HepG2 (cell line): ENCODE data around the gene MST1. TPM values are rescaled to one million over a fixed set of nuclear protein-coding genes. Genes with fewer than 3 reads are reported as not detected.

Experiments
- DNMT1 ChIP-seq: sonication (generic); formaldehyde crosslinking; IDR thresholded peaks from 2 replicates; pipeline ENCODE4 v1.5.1; 2020; ENCODE audit warnings: mild to moderate bottlenecking, missing genetic modification reagents
- HIC2 ChIP-seq: sonication (generic); formaldehyde crosslinking; IDR thresholded peaks from 2 replicates; pipeline ENCODE4 v1.9.0; 2022; ENCODE audit warnings: low read depth, missing genetic modification reagents
- HNF4A ChIP-seq: sonication (generic); formaldehyde crosslinking; IDR thresholded peaks from 2 replicates; pipeline ENCODE4 v1.4.0; 2020; ENCODE audit warnings: missing genetic modification reagents
- NCOA1 ChIP-seq: sonication (generic); formaldehyde crosslinking; IDR thresholded peaks from 2 replicates; pipeline ENCODE4 v1.9.0; 2021; ENCODE audit warnings: missing genetic modification reagents
- NFKBIZ ChIP-seq: IDR thresholded peaks from 2 replicates; pipeline ENCODE4 v1.6.1; 2018; ENCODE audit warnings: missing genetic modification reagents, missing compliant biosample characterization
- NR2F6 ChIP-seq, 2 experiments: IDR thresholded peaks; 2 replicates each; pipeline ENCODE4 v1.6.1; 2016; ENCODE audit warnings: antibody characterized with exemption in 1 of 2, mild to moderate bottlenecking in 1 of 2
- PCBP2 ChIP-seq: fragments of 200-400 bp; formaldehyde crosslinking; optimal IDR thresholded peaks from 2 replicates; pipeline ENCODE3; 2018; ENCODE audit warnings: low read length, low read depth; ENCODE audit not compliant: poor library complexity, severe bottlenecking
- RAD51 ChIP-seq: fragments of 450-650 bp; IDR thresholded peaks from 2 replicates; pipeline ENCODE4 v1.6.1; 2016; ENCODE audit warnings: borderline replicate concordance
- RFXAP ChIP-seq: sonication (generic); formaldehyde crosslinking; IDR thresholded peaks from 2 replicates; pipeline ENCODE4 v1.4.0; 2020; ENCODE audit warnings: missing genetic modification reagents, borderline replicate concordance
- SOX5 ChIP-seq: IDR thresholded peaks from 2 replicates; pipeline ENCODE4 v1.6.1; 2016; ENCODE audit warnings: borderline replicate concordance
- SP2 ChIP-seq: sonication (generic); formaldehyde crosslinking; IDR thresholded peaks from 2 replicates; pipeline ENCODE4 v1.5.1; 2020; ENCODE audit warnings: mild to moderate bottlenecking, missing genetic modification reagents
- TARDBP ChIP-seq: sonication (generic); formaldehyde crosslinking; IDR thresholded peaks from 2 replicates; pipeline ENCODE4 v1.8.0; 2022; ENCODE audit warnings: mild to moderate bottlenecking, missing genetic modification reagents
- ZFP82 ChIP-seq: sonication (generic); formaldehyde crosslinking; IDR thresholded peaks from 2 replicates; pipeline ENCODE4 v1.5.1; 2020; ENCODE audit warnings: mild to moderate bottlenecking, missing genetic modification reagents, borderline replicate concordance
- ZNF136 ChIP-seq: sonication (generic); formaldehyde crosslinking; IDR thresholded peaks from 2 replicates; pipeline ENCODE4 v1.8.1; 2022; ENCODE audit warnings: low read depth, mild to moderate bottlenecking, moderate library complexity, missing genetic modification reagents
- ZNF17 ChIP-seq: sonication (generic); formaldehyde crosslinking; IDR thresholded peaks from 2 replicates; pipeline ENCODE4 v1.5.0; 2020; ENCODE audit warnings: mild to moderate bottlenecking, missing genetic modification reagents
- ZNF205 ChIP-seq: IDR thresholded peaks from 2 replicates; pipeline ENCODE4 v1.6.1; 2018; ENCODE audit warnings: missing biosample characterization, missing genetic modification reagents
- ZNF256 ChIP-seq: sonication (generic); formaldehyde crosslinking; conservative IDR thresholded peaks from 2 replicates; pipeline ENCODE4 v1.4.0; 2020; ENCODE audit warnings: missing genetic modification reagents
- ZNF614 ChIP-seq: IDR thresholded peaks from 2 replicates; pipeline ENCODE4 v1.6.1; 2018; ENCODE audit warnings: missing biosample characterization, missing genetic modification reagents, inconsistent platforms, borderline replicate concordance
- ZNF780A ChIP-seq: sonication (generic); formaldehyde crosslinking; IDR thresholded peaks from 2 replicates; pipeline ENCODE4 v1.8.0; 2022; ENCODE audit warnings: mild to moderate bottlenecking, missing genetic modification reagents, moderate library complexity
- polyA plus RNA-seq, 8 experiments: library from polyadenylated mRNA; depleted of rRNA in 3 of 8; stranded (reverse) in 7 of 8; unstranded in 1 of 8; fragments of >200 nt; fragmentation: Illumina TruSeq in 4 of 8; extraction: Trizol in 4 of 8; gene quantifications; 2 replicates each; pipeline versions ENCODE4 v1.2.1 to v1.2.3, GENCODE V29; 2011 to 2016; ENCODE audit warnings: low read depth in 4 of 8, missing spikeins in 1 of 8, mixed read lengths in 1 of 8; ENCODE audit not compliant: insufficient read depth in 1 of 8
- total RNA-seq, 5 experiments: library from RNA; depleted of rRNA; stranded (reverse); fragments of >200 nt; fragmentation: Illumina TruSeq; extraction: Trizol; gene quantifications; 2 replicates each; pipeline ENCODE4 v1.2.3, GENCODE V29; 2016; ENCODE audit warnings: low read depth in 1 of 5
- TF ChIP-seq, protein P1 (sequence below): IDR thresholded peaks from 2 replicates; pipeline ENCODE4 v1.6.1; 2016; ENCODE audit warnings: missing genetic modification reagents, missing compliant biosample characterization
- TF ChIP-seq, protein P2 (sequence below): sonication (generic); formaldehyde crosslinking; IDR thresholded peaks from 2 replicates; pipeline ENCODE4 v1.8.1; 2022; ENCODE audit warnings: mild to moderate bottlenecking, missing genetic modification reagents
- TF ChIP-seq, protein P3 (sequence below): sonication (generic); formaldehyde crosslinking; IDR thresholded peaks from 2 replicates; pipeline ENCODE4 v1.5.1; 2020; ENCODE audit warnings: mild to moderate bottlenecking, missing genetic modification reagents, borderline replicate concordance

MST1 gene
- total and polyA plus RNA-seq, 2 of the 13 experiments (the other 11 are each of a cell fraction or from before 2014, with no cell fraction given): 189 to 452 TPM

- no peak for TF ChIP-seq RAD51
- TF ChIP-seq HIC2 (CRISPR knock-in tag): peak; percentile 56; the same call in 1 of the 2 replicates
- TF ChIP-seq NFKBIZ (CRISPR knock-in tag): no peak
- TF ChIP-seq HNF4A (CRISPR knock-in tag): peak; percentile 76
- no peak for TF ChIP-seq NCOA1 (CRISPR knock-in tag)
- TF ChIP-seq DNMT1: no peak
- TF ChIP-seq ZNF614: no peak; the same call in 1 of the 2 replicates
- TF ChIP-seq ZNF136: no peak
- 0 out of 2 replicates have a peak, but pooled peaks have one; percentile 32 for TF ChIP-seq SP2 (CRISPR knock-in tag)
- no peak; the same call in 1 of the 2 replicates for TF ChIP-seq SOX5 (CRISPR knock-in tag)
- TF ChIP-seq PCBP2: no peak
- TF ChIP-seq, protein P1, sequence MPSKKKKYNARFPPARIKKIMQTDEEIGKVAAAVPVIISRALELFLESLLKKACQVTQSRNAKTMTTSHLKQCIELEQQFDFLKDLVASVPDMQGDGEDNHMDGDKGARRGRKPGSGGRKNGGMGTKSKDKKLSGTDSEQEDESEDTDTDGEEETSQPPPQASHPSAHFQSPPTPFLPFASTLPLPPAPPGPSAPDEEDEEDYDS (CRISPR knock-in tag): 0 out of 2 replicates have a peak, but pooled peaks have one; percentile 35
- TF ChIP-seq ZNF17: no peak
- TF ChIP-seq ZNF205 (CRISPR knock-in tag): no peak
- no peak for TF ChIP-seq ZNF256 (CRISPR knock-in tag)
- no peak for TF ChIP-seq ZFP82
- no peak for TF ChIP-seq RFXAP (CRISPR knock-in tag)
- TF ChIP-seq, protein P2, sequence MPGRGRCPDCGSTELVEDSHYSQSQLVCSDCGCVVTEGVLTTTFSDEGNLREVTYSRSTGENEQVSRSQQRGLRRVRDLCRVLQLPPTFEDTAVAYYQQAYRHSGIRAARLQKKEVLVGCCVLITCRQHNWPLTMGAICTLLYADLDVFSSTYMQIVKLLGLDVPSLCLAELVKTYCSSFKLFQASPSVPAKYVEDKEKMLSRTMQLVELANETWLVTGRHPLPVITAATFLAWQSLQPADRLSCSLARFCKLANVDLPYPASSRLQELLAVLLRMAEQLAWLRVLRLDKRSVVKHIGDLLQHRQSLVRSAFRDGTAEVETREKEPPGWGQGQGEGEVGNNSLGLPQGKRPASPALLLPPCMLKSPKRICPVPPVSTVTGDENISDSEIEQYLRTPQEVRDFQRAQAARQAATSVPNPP (CRISPR knock-in tag): no peak
- TF ChIP-seq TARDBP (CRISPR knock-in tag): no peak
- TF ChIP-seq, protein P3, sequence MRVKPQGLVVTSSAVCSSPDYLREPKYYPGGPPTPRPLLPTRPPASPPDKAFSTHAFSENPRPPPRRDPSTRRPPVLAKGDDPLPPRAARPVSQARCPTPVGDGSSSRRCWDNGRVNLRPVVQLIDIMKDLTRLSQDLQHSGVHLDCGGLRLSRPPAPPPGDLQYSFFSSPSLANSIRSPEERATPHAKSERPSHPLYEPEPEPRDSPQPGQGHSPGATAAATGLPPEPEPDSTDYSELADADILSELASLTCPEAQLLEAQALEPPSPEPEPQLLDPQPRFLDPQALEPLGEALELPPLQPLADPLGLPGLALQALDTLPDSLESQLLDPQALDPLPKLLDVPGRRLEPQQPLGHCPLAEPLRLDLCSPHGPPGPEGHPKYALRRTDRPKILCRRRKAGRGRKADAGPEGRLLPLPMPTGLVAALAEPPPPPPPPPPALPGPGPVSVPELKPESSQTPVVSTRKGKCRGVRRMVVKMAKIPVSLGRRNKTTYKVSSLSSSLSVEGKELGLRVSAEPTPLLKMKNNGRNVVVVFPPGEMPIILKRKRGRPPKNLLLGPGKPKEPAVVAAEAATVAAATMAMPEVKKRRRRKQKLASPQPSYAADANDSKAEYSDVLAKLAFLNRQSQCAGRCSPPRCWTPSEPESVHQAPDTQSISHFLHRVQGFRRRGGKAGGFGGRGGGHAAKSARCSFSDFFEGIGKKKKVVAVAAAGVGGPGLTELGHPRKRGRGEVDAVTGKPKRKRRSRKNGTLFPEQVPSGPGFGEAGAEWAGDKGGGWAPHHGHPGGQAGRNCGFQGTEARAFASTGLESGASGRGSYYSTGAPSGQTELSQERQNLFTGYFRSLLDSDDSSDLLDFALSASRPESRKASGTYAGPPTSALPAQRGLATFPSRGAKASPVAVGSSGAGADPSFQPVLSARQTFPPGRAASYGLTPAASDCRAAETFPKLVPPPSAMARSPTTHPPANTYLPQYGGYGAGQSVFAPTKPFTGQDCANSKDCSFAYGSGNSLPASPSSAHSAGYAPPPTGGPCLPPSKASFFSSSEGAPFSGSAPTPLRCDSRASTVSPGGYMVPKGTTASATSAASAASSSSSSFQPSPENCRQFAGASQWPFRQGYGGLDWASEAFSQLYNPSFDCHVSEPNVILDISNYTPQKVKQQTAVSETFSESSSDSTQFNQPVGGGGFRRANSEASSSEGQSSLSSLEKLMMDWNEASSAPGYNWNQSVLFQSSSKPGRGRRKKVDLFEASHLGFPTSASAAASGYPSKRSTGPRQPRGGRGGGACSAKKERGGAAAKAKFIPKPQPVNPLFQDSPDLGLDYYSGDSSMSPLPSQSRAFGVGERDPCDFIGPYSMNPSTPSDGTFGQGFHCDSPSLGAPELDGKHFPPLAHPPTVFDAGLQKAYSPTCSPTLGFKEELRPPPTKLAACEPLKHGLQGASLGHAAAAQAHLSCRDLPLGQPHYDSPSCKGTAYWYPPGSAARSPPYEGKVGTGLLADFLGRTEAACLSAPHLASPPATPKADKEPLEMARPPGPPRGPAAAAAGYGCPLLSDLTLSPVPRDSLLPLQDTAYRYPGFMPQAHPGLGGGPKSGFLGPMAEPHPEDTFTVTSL (CRISPR knock-in tag): no peak
- peak; percentile 62; the same call in 1 of the 2 replicates for TF ChIP-seq NR2F6 (IDR thresholded peaks at IDR 0.05)
- peak; percentile 87 for TF ChIP-seq NR2F6 (CRISPR knock-in tag; IDR thresholded peaks at IDR 0.05)
- TF ChIP-seq ZNF780A (CRISPR knock-in tag): no peak
These were observed 23.3 kb downstream of the MST1 start (continued) for GRCh38 chr3:49665822-49666519.
